Measurements from ENCODE around the gene EXOSC9. TPM values are rescaled to one million over a fixed set of nuclear protein-coding genes. Genes with fewer than 3 reads are reported as not detected.

Gene EXOSC9
- total RNA-seq, 1 experiment from 2014 or later = 29.9 TPM

- ChIA-PET POLR2A (ENCODE audit: unreplicated experiment) (no interaction called here), CTCF (no interaction called here)
- Histone ChIP-seq H3K79me2 (ENCODE audit: low read depth) (no peaks in the 10 kb centered on the region), H3F3A (ENCODE audit: insufficient read depth, low read depth) (no peaks in the 10 kb centered on the region), H2AFZ (no peak overlapping the region), H4K20me1 (ENCODE audit: insufficient read depth) (no peaks in the 10 kb centered on the region), H3K9me3 (ENCODE audit: insufficient read depth, low read depth) (no peaks in the 10 kb centered on the region), H3K36me3 (ENCODE audit: low read depth) (no peaks in the 10 kb centered on the region), H3K4me2 (no peak overlapping the region), H3K4me3 (no peak overlapping the region), H3K4me1 (replicated peaks; ENCODE audit: insufficient read depth) (peaks cover 15% of the 10 kb centered on the region), H3K27ac (no peak overlapping the region), H3K27me3 (ENCODE audit: insufficient read depth, low read depth) (no peaks in the 10 kb centered on the region), H3K9me2 (ENCODE audit: insufficient read depth) (no peaks in the 10 kb centered on the region)
- no peak for TF ChIP-seq EZH2 (IDR thresholded peaks at IDR 0.05; ENCODE audit: low read depth)
- TF ChIP-seq, protein P1, sequence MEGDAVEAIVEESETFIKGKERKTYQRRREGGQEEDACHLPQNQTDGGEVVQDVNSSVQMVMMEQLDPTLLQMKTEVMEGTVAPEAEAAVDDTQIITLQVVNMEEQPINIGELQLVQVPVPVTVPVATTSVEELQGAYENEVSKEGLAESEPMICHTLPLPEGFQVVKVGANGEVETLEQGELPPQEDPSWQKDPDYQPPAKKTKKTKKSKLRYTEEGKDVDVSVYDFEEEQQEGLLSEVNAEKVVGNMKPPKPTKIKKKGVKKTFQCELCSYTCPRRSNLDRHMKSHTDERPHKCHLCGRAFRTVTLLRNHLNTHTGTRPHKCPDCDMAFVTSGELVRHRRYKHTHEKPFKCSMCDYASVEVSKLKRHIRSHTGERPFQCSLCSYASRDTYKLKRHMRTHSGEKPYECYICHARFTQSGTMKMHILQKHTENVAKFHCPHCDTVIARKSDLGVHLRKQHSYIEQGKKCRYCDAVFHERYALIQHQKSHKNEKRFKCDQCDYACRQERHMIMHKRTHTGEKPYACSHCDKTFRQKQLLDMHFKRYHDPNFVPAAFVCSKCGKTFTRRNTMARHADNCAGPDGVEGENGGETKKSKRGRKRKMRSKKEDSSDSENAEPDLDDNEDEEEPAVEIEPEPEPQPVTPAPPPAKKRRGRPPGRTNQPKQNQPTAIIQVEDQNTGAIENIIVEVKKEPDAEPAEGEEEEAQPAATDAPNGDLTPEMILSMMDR (conservative IDR thresholded peaks at IDR 0.05) = no peak
- BruUV-seq (replicated peaks) = no TSS peak
- intact Hi-C loops (cut with micrococcal nuclease; ENCODE audit: unreplicated experiment) = no loop called here
- no peak for DNase-seq
Measured at GRCh38 chr4:121791481-121791880, 9.6 kb upstream of the EXOSC9 start.

- no peak overlapping the region for H3K4me2 ChIP-seq
- no peaks in the 10 kb centered on the region for H3K9me2 ChIP-seq (ENCODE audit: insufficient read depth)
- no peaks in the 10 kb centered on the region for H3K36me3 ChIP-seq (ENCODE audit: low read depth)
- no peak overlapping the region for H2AFZ ChIP-seq
- H3K4me3 ChIP-seq = no peak overlapping the region
- ChIA-PET POLR2A (ENCODE audit: unreplicated experiment) (no interaction called here), CTCF (interaction anchor here (0.7 kb wide), 1 partner anchor 1138 kb away, joined by 3 read pairs; no protein-coding TSS in a partner anchor)
- intact Hi-C loops (cut with micrococcal nuclease; ENCODE audit: unreplicated experiment) = no loop called here
- TF ChIP-seq, protein P1 (conservative IDR thresholded peaks at IDR 0.05) = no peak
- TF ChIP-seq EZH2 (IDR thresholded peaks at IDR 0.05; ENCODE audit: low read depth) = no peak
- H3K27ac ChIP-seq = no peak overlapping the region
- no TSS peak for BruUV-seq (replicated peaks)
- H3K9me3 ChIP-seq (ENCODE audit: insufficient read depth, low read depth) = no peaks in the 10 kb centered on the region
- H3K27me3 ChIP-seq (ENCODE audit: insufficient read depth, low read depth) = no peaks in the 10 kb centered on the region
- no peak for DNase-seq
- H3K4me1 ChIP-seq (replicated peaks; ENCODE audit: insufficient read depth) = peaks cover 15% of the 10 kb centered on the region
- H4K20me1 ChIP-seq (ENCODE audit: insufficient read depth) = no peaks in the 10 kb centered on the region
- no peaks in the 10 kb centered on the region for H3K79me2 ChIP-seq (ENCODE audit: low read depth)
- no peaks in the 10 kb centered on the region for H3F3A ChIP-seq (ENCODE audit: insufficient read depth, low read depth)
Measured at GRCh38 chr4:121792966-121793365, 8.2 kb upstream of the EXOSC9 start.

DNA sequence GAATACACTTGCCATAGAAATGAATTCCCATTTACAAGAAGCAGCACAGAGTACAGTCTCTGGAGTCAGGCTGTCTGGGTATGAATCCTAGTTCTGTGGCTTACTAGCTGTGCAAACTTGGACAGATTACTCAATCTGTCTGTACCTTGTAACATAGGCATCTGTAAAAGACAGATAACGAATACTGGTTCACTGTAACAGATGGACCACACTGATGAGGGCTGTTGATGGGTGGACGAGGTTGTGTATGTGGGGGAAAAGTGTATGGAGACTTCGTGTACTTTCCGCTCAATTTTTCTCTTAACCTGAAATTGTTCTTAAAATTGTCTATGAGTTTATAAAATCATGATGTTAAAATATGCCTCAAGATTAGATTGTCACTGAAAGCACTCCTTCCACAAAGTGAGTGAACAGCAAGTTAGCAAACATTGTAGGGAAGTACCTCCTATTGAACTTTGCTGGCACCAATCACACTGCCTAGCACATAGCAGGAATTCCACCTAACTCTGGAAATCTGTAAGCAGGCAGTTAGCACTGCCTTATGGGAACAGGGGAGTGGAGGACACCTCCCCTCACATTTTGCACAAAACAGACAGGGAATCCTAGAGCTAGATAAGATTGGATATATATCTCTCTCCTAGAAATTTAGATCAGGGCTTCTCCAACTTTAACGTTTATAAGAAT is 6.5 kb upstream of the EXOSC9 start:
- no peak for DNase-seq
- CTCF ChIA-PET = no interaction called here
- H3F3A ChIP-seq (ENCODE audit: insufficient read depth, low read depth) = no peaks in the 10 kb centered on the region
- peaks cover 11% of the 10 kb centered on the region for H3K4me1 ChIP-seq (replicated peaks; ENCODE audit: insufficient read depth)
- H4K20me1 ChIP-seq (ENCODE audit: insufficient read depth) = no peaks in the 10 kb centered on the region
- TF ChIP-seq, protein P1 (conservative IDR thresholded peaks at IDR 0.05) = no peak
- H3K79me2 ChIP-seq (ENCODE audit: low read depth) = no peaks in the 10 kb centered on the region
- H3K4me3 ChIP-seq = no peak overlapping the region
- no TSS peak for BruUV-seq (replicated peaks)
- no peaks in the 10 kb centered on the region for H3K27me3 ChIP-seq (ENCODE audit: insufficient read depth, low read depth)
- H3K9me3 ChIP-seq (ENCODE audit: insufficient read depth, low read depth) = no peaks in the 10 kb centered on the region
- H2AFZ ChIP-seq = no peak overlapping the region
- H3K4me2 ChIP-seq = no peak overlapping the region
- H3K36me3 ChIP-seq (ENCODE audit: low read depth) = no peaks in the 10 kb centered on the region
- no peaks in the 10 kb centered on the region for H3K9me2 ChIP-seq (ENCODE audit: insufficient read depth)
- intact Hi-C loops (cut with micrococcal nuclease; ENCODE audit: unreplicated experiment) = no loop called here
- no peak overlapping the region for H3K27ac ChIP-seq
- POLR2A ChIA-PET (ENCODE audit: unreplicated experiment) = no interaction called here
